H1 (cell line): ENCODE measurements around the gene VSIG10. TPM values are rescaled to one million over a fixed set of nuclear protein-coding genes. Genes with fewer than 3 reads are reported as not detected.
A peak's percentile ranks its signal among the peaks of the same experiment; 100 is the strongest.

Experiments
- ATF2 ChIP-seq: IDR thresholded peaks from 2 replicates; pipeline ENCODE4 v1.6.1; 2012; ENCODE audit warnings: low read length, inconsistent platforms
- BACH1 ChIP-seq: IDR thresholded peaks from 2 replicates; pipeline ENCODE4 v1.6.1; 2012; ENCODE audit warnings: low read length, improper control_type of control experiment
- BCL11A ChIP-seq, 2 experiments: IDR thresholded peaks; one replicate each; pipeline ENCODE4 v1.6.1; 2011; ENCODE audit warnings: low read depth in 2 of 2, low read length in 2 of 2, mild to moderate bottlenecking in 2 of 2
- CHD1 ChIP-seq: IDR thresholded peaks from 2 replicates; pipeline ENCODE4 v1.6.1; 2012; ENCODE audit warnings: low read depth, low read length, improper control_type of control experiment
- EP300 ChIP-seq, 2 experiments: IDR thresholded peaks; 1 replicate in 1 of 2; 2 replicates in 1 of 2; pipeline ENCODE4 v1.6.1; 2011 to 2012; ENCODE audit warnings: low read depth in 2 of 2, low read length in 2 of 2, mild to moderate bottlenecking in 2 of 2, borderline replicate concordance in 1 of 2, inconsistent platforms in 1 of 2, moderate library complexity in 1 of 2
- GTF2F1 ChIP-seq: IDR thresholded peaks from 2 replicates; pipeline ENCODE4 v1.6.1; 2012; ENCODE audit warnings: low read depth, low read length, improper control_type of control experiment, borderline replicate concordance
- HDAC2 ChIP-seq, 2 experiments: fragments of 300-600 bp in 1 of 2; sonication (generic) in 1 of 2; IDR thresholded peaks; 2 replicates each; pipeline ENCODE4 v1.6.1; 2011 to 2012; ENCODE audit warnings: low read depth in 2 of 2, low read length in 2 of 2, mild to moderate bottlenecking in 2 of 2, moderate library complexity in 2 of 2, borderline replicate concordance in 1 of 2, inconsistent platforms in 1 of 2
- HDAC6 ChIP-seq: IDR thresholded peaks from one replicate; pipeline ENCODE4 v1.7.1; 2012; ENCODE audit warnings: low read depth, mild to moderate bottlenecking, inconsistent platforms, low read length, moderate library complexity
- NANOG ChIP-seq: IDR thresholded peaks from 2 replicates; pipeline ENCODE4 v1.6.1; 2011; ENCODE audit warnings: low read length, low read depth, mild to moderate bottlenecking, inconsistent platforms; ENCODE audit not compliant: insufficient read depth, poor library complexity, severe bottlenecking
- PHF8 ChIP-seq: fragments of 200-600 bp; sonication (generic); conservative IDR thresholded peaks from 2 replicates; pipeline ENCODE4 v1.7.1; 2012; ENCODE audit warnings: low read depth, mild to moderate bottlenecking, inconsistent platforms, low read length, moderate library complexity
- POLR2A ChIP-seq, 2 experiments: IDR thresholded peaks; 1 replicate in 1 of 2; 2 replicates in 1 of 2; pipeline ENCODE4 v1.6.1; 2011; ENCODE audit warnings: low read depth in 2 of 2, low read length in 2 of 2, mild to moderate bottlenecking in 2 of 2; ENCODE audit errors: control extremely low read depth in 1 of 2
- POLR2AphosphoS5 ChIP-seq: IDR thresholded peaks from 2 replicates; pipeline ENCODE4 v1.6.1; 2011; ENCODE audit warnings: low read depth, low read length
- POU5F1 ChIP-seq: IDR thresholded peaks from 2 replicates; pipeline ENCODE4 v1.6.1; 2011; ENCODE audit warnings: low read depth, mild to moderate bottlenecking, low read length, moderate library complexity
- RAD21 ChIP-seq, 2 experiments: IDR thresholded peaks in 1 of 2; conservative IDR thresholded peaks in 1 of 2; 2 replicates each; pipeline ENCODE4 v1.6.1; 2011; ENCODE audit warnings: low read depth in 2 of 2, low read length in 2 of 2, improper control_type of control experiment in 1 of 2, inconsistent platforms in 1 of 2, mild to moderate bottlenecking in 1 of 2, moderate library complexity in 1 of 2
- RBBP5 ChIP-seq: IDR thresholded peaks from 2 replicates; pipeline ENCODE4 v1.7.1; 2012; ENCODE audit warnings: low read depth, mild to moderate bottlenecking, inconsistent platforms, low read length, moderate library complexity, borderline replicate concordance
- SIN3A ChIP-seq, 2 experiments: IDR thresholded peaks in 1 of 2; conservative IDR thresholded peaks in 1 of 2; 2 replicates each; pipeline ENCODE4 v1.6.1; 2011 to 2012; ENCODE audit warnings: low read length in 2 of 2, improper control_type of control experiment in 1 of 2, low read depth in 1 of 2, mild to moderate bottlenecking in 1 of 2
- SIRT6 ChIP-seq: IDR thresholded peaks from one replicate; pipeline ENCODE4 v1.7.1; 2012; ENCODE audit warnings: low read length, inconsistent platforms
- SP2 ChIP-seq: IDR thresholded peaks from 2 replicates; pipeline ENCODE4 v1.6.1; 2012; ENCODE audit warnings: mild to moderate bottlenecking, low read length, inconsistent platforms
- TAF1 ChIP-seq: IDR thresholded peaks from 2 replicates; pipeline ENCODE4 v1.6.1; 2011; ENCODE audit warnings: mild to moderate bottlenecking, low read depth, low read length
- TAF7 ChIP-seq: optimal IDR thresholded peaks from 2 replicates; pipeline ENCODE3; 2011; ENCODE audit warnings: low read depth, mild to moderate bottlenecking, inconsistent platforms, low read length, moderate library complexity, borderline replicate concordance
- YY1 ChIP-seq: IDR thresholded peaks from 2 replicates; pipeline ENCODE4 v1.6.1; 2011; ENCODE audit warnings: low read depth, mild to moderate bottlenecking, low read length
- polyA plus RNA-seq, 7 experiments: library from polyadenylated mRNA; depleted of rRNA in 3 of 7; stranded (reverse) in 5 of 7; unstranded in 2 of 7; fragments of >200 nt in 5 of 7; fragments of 200-250 nt in 2 of 7; gene quantifications; 1 replicate in 5 of 7; 2 replicates in 1 of 7; 4 replicates in 1 of 7; pipeline versions ENCODE4 v1.2.1 to v1.2.3, GENCODE V29; 2011 to 2013; ENCODE audit warnings: missing spikeins in 2 of 7, mixed read lengths in 2 of 7
- total RNA-seq: library from RNA; stranded (reverse); fragmentation: NEBNext Ultra II Directional; extraction: Animal tissue kit (Norgen Biotek cat#: 25700); gene quantifications from 2 replicates; pipeline ENCODE4 v1.2.1, GENCODE V29; 2021

The VSIG10 gene
- total and polyA plus RNA-seq, 2 of the 8 experiments (the other 6 are each of a cell fraction or from before 2014, with no cell fraction given): 34.4 to 93.6 TPM

- TF ChIP-seq TAF1 (0 out of 2 replicates have a peak, but pooled peaks have one; percentile 25), PHF8 (peak; percentile 81), RAD21 (IDR thresholded peaks at IDR 0.05 in 1 of 2, conservative IDR thresholded peaks at IDR 0.05 in 1 of 2; ENCODE audit: low read depth in 2 of 2, low read length in 2 of 2) (no peak), RBBP5 (0 out of 2 replicates have a peak, but pooled peaks have one; percentile 26), SIN3A (conservative IDR thresholded peaks at IDR 0.05 in 1 of 2, IDR thresholded peaks at IDR 0.05 in 1 of 2; ENCODE audit: low read depth in 1 of 2, low read length in 2 of 2) (no peak), EP300 (IDR thresholded peaks at IDR 0.05; ENCODE audit: borderline replicate concordance in 1 of 2, low read depth in 2 of 2, low read length in 2 of 2) (no peak), CHD1 (0 out of 2 replicates have a peak, but pooled peaks have one; percentile 19), SP2 (no peak), YY1 (peak; percentile 70; the same call in 1 of the 2 replicates), BACH1 (no peak), POLR2AphosphoS5 (peak; percentile 12; the same call in 1 of the 2 replicates), NANOG (no peak), ATF2 (no peak), GTF2F1 (no peak), POU5F1 (no peak), SIRT6 (no peak), POLR2A (IDR thresholded peaks at IDR 0.05; ENCODE audit: control extremely low read depth in 1 of 2, low read depth in 2 of 2, low read length in 2 of 2) (no peak; a peak in 1 of 3 replicates), HDAC2 (IDR thresholded peaks at IDR 0.05; ENCODE audit: borderline replicate concordance in 1 of 2, low read depth in 2 of 2, low read length in 2 of 2) (no peak), TAF7 (peak; percentile 49), BCL11A (IDR thresholded peaks at IDR 0.05; ENCODE audit: low read depth in 2 of 2, low read length in 2 of 2) (no peak), HDAC6 (no peak)
- TF ChIP-seq, all 59 proteins: peak for 12
These were observed at the start of gene VSIG10 (continued) for GRCh38 chr12:118103601-118104382.
